Measurements from ENCODE around the gene SFRP5. TPM values are rescaled to one million over a fixed set of nuclear protein-coding genes. Genes with fewer than 3 reads are reported as not detected.

Gene SFRP5
- total RNA-seq, 1 donor from 2014 or later: 1.7 TPM

GRCh38 chr10:97782455-97783228 lies 10.8 kb upstream of the SFRP5 start:
- H3K27me3 ChIP-seq: no peaks in the 10 kb centered on the region
- no peak for DNase-seq (ENCODE audit: extremely low spot score in 2 of 2)
- H3K9me3 ChIP-seq: no peaks in the 10 kb centered on the region
- intact Hi-C loops (cut with DNase I): no loop called here
- no peak overlapping the region for H3K4me3 ChIP-seq
- H3K36me3 ChIP-seq: no peaks in the 10 kb centered on the region
- H3K27ac ChIP-seq: no peak overlapping the region
- TF ChIP-seq CTCF (IDR thresholded peaks at IDR 0.05) (no peak), POLR2A (IDR thresholded peaks at IDR 0.05) (no peak), POLR2AphosphoS5 (IDR thresholded peaks at IDR 0.05; ENCODE audit: insufficient read depth in 1 of 2, low read depth in 1 of 2) (no peak)
- H3K4me1 ChIP-seq: no peaks in the 10 kb centered on the region

- no peak overlapping the region for H3K27ac ChIP-seq
- no peaks in the 10 kb centered on the region for H3K4me1 ChIP-seq
- H3K27me3 ChIP-seq: no peaks in the 10 kb centered on the region
- H3K4me3 ChIP-seq: no peak overlapping the region
- intact Hi-C loops (cut with DNase I): no loop called here
- TF ChIP-seq POLR2AphosphoS5 (IDR thresholded peaks at IDR 0.05; ENCODE audit: insufficient read depth in 1 of 2, low read depth in 1 of 2): no peak
- no peak for TF ChIP-seq CTCF (IDR thresholded peaks at IDR 0.05)
- TF ChIP-seq POLR2A (IDR thresholded peaks at IDR 0.05): no peak
- no peak for DNase-seq (ENCODE audit: extremely low spot score in 2 of 2)
- no peaks in the 10 kb centered on the region for H3K9me3 ChIP-seq
- H3K36me3 ChIP-seq: no peaks in the 10 kb centered on the region
Measured at GRCh38 chr10:97781618-97782331, 10.0 kb upstream of the SFRP5 start.

DNA sequence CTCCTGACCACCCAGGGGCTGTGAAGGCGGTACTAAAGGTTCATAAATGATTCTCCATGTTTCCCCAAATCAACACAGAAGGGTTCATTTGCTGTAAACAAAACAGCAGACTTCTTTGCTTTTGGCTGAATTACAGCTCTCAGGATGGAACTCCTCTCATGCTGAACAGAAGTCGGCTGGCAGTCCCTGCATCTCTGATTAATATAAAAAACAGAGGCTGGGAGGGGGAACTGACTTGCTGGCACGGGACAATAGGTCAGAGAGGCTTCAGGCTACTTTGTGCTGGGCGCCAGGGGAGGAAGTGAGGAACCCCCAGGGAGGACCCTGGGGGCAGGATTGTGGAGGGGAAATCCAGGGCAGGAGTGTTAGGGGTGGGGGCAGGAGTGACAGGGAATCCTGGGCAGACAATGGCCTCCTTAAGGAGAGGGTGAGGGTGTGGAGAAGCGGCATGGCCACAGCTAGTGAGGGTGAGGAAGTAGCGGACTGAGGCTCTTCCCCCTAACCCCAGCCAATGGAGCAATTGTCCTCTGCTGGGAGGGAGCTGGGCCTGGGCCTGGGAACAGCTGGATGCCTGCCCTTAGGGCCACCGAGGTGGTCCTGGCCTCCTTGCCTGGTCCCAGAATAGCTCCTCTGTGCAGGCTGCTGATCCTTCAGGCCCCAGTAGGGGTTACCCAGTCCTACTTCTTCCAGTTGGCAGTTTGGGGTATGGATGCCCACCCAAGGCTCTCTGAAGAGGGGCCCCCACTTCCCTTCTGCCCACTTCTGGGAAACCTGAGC lies 9.2 kb upstream of the SFRP5 start:
- intact Hi-C loops (cut with DNase I): no loop called here
- no peaks in the 10 kb centered on the region for H3K9me3 ChIP-seq
- H3K27me3 ChIP-seq: no peaks in the 10 kb centered on the region
- H3K4me3 ChIP-seq: no peak overlapping the region
- no peaks in the 10 kb centered on the region for H3K4me1 ChIP-seq
- H3K36me3 ChIP-seq: no peaks in the 10 kb centered on the region
- H3K27ac ChIP-seq: no peak overlapping the region
- TF ChIP-seq POLR2A (IDR thresholded peaks at IDR 0.05): no peak
- no peak for TF ChIP-seq CTCF (IDR thresholded peaks at IDR 0.05)
- no peak for TF ChIP-seq POLR2AphosphoS5 (IDR thresholded peaks at IDR 0.05; ENCODE audit: insufficient read depth in 1 of 2, low read depth in 1 of 2)
- DNase-seq (ENCODE audit: extremely low spot score in 2 of 2): no peak

GRCh38 chr10:97779975-97780374 lies 8.2 kb upstream of the SFRP5 start:
- TF ChIP-seq CTCF (IDR thresholded peaks at IDR 0.05) (no peak), POLR2A (IDR thresholded peaks at IDR 0.05) (no peak), POLR2AphosphoS5 (IDR thresholded peaks at IDR 0.05; ENCODE audit: insufficient read depth in 1 of 2, low read depth in 1 of 2) (no peak)
- Histone ChIP-seq H3K4me1 (no peaks in the 10 kb centered on the region), H3K4me3 (no peak overlapping the region), H3K36me3 (no peaks in the 10 kb centered on the region), H3K27me3 (no peaks in the 10 kb centered on the region), H3K27ac (no peak overlapping the region), H3K9me3 (no peaks in the 10 kb centered on the region)
- DNase-seq (ENCODE audit: extremely low spot score in 2 of 2): no peak
- intact Hi-C loops (cut with DNase I): no loop called here

Data from vagina (tissue), 2 donors.